ENCODE measurements around the gene SRD5A1. TPM values are rescaled to one million over a fixed set of nuclear protein-coding genes. Genes with fewer than 3 reads are reported as not detected.

The SRD5A1 gene
- total RNA-seq, 1 experiment from 2014 or later: 24.7 TPM

DNA sequence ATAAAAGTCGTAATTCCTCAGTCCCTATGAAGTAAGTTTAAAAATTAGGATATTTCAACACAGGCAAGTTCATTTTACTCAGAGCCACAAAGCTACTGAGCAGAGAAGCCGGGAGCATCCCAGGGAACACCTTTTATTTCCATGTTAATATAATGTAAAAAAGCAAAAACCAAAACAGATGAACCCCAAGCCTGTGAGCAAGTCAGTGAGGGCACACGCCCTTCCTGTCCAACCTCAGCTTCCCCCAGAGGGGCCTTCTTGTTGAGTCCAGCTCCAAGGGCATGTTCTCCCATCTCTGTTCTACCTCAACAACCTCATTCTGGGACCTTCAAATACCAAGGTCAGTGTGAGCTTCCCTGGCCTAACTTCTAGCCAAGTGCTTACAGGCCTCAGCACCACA lies 25.2 kb upstream of the SRD5A1 start:
- CTCF ChIA-PET: no interaction called here
- TF ChIP-seq RAD21 (IDR thresholded peaks at IDR 0.05; ENCODE audit: low read depth): no peak
- TF ChIP-seq, protein P1, sequence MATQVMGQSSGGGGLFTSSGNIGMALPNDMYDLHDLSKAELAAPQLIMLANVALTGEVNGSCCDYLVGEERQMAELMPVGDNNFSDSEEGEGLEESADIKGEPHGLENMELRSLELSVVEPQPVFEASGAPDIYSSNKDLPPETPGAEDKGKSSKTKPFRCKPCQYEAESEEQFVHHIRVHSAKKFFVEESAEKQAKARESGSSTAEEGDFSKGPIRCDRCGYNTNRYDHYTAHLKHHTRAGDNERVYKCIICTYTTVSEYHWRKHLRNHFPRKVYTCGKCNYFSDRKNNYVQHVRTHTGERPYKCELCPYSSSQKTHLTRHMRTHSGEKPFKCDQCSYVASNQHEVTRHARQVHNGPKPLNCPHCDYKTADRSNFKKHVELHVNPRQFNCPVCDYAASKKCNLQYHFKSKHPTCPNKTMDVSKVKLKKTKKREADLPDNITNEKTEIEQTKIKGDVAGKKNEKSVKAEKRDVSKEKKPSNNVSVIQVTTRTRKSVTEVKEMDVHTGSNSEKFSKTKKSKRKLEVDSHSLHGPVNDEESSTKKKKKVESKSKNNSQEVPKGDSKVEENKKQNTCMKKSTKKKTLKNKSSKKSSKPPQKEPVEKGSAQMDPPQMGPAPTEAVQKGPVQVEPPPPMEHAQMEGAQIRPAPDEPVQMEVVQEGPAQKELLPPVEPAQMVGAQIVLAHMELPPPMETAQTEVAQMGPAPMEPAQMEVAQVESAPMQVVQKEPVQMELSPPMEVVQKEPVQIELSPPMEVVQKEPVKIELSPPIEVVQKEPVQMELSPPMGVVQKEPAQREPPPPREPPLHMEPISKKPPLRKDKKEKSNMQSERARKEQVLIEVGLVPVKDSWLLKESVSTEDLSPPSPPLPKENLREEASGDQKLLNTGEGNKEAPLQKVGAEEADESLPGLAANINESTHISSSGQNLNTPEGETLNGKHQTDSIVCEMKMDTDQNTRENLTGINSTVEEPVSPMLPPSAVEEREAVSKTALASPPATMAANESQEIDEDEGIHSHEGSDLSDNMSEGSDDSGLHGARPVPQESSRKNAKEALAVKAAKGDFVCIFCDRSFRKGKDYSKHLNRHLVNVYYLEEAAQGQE (IDR thresholded peaks at IDR 0.05; ENCODE audit: low read depth): no peak
- TF ChIP-seq JUND (IDR thresholded peaks at IDR 0.05): no peak
- TF ChIP-seq EZH2 (IDR thresholded peaks at IDR 0.05): no peak
- no peak for TF ChIP-seq FOSL1 (IDR thresholded peaks at IDR 0.05; ENCODE audit: low read depth)
- TF ChIP-seq ELF1 (IDR thresholded peaks at IDR 0.05; ENCODE audit: borderline replicate concordance, low read depth): no peak

More for the DNA sequence above, 25.2 kb upstream of the SRD5A1 start:
- Histone ChIP-seq H3K4me2 (ENCODE audit: low read length) (no peak overlapping the region), H3K27me3 (ENCODE audit: insufficient read depth, low read length) (no peaks in the 10 kb centered on the region), H3K9me3 (ENCODE audit: control insufficient read depth in 1 of 2, insufficient read depth in 1 of 2, low read depth in 1 of 2, low read length in 2 of 2) (no peaks in the 10 kb centered on the region), H4K20me1 (ENCODE audit: insufficient read depth) (0 out of 2 replicates have a peak, but pooled peaks cover 6% of the 10 kb centered on the region), H3K79me2 (ENCODE audit: insufficient read depth, low read length) (peaks cover 82% of the 10 kb centered on the region), H3K4me3 (replicated peaks in 1 of 2; ENCODE audit: low read depth in 1 of 2, low read length in 2 of 2) (no peak overlapping the region), H2AFZ (ENCODE audit: low read depth, low read length, poor library complexity, severe bottlenecking) (no peak overlapping the region), H3K9me2 (ENCODE audit: insufficient read depth) (no peaks in the 10 kb centered on the region), H3K9ac (ENCODE audit: low read length) (no peak overlapping the region), H3K36me3 (ENCODE audit: control insufficient read depth in 1 of 2, insufficient read depth in 2 of 2, low read length in 2 of 2) (peaks cover 77 to 79% of the 10 kb centered on the region in 2 experiments), H3K4me1 (ENCODE audit: control insufficient read depth in 1 of 2, insufficient read depth in 2 of 2, low read length in 2 of 2) (no peaks in the 10 kb centered on the region), H3K27ac (ENCODE audit: low read depth, low read length) (no peak overlapping the region)
- ChIA-PET RAD21 (ENCODE audit: low non-redundant PET in 1 of 2, low total read pairs in 2 of 2, uncharacterized antibody in 2 of 2, unreplicated experiment in 2 of 2) (no interaction called here), POLR2A (no interaction called here)
- DNase-seq (ENCODE audit: low read depth, low spot score) (no peak), ATAC-seq (no peak)
- intact Hi-C loops (cut with micrococcal nuclease): no loop called here
- no TSS peak for BruUV-seq (replicated peaks)

Data from HCT116 (cell line).